ENCODE data around the gene RNF146. TPM values are rescaled to one million over a fixed set of nuclear protein-coding genes. Genes with fewer than 3 reads are reported as not detected.

RNF146 gene
- total RNA-seq, 2 experiments from 2014 or later: 15.4 to 20.3 TPM

- Mint-ChIP-seq H3K27ac (peak overlapping the region; percentile 97), H3K36me3 (peaks cover 2% of the 10 kb centered on the region), H3K9me3 (no peaks in the 10 kb centered on the region), H3K4me1 (ENCODE audit: low read depth) (peaks cover 35% of the 10 kb centered on the region), H3K27me3 (peaks cover 1% of the 10 kb centered on the region), H3K4me3 (peak overlapping the region; percentile 93)
- intact Hi-C loops (cut with micrococcal nuclease): loop anchor here (1.0 to 5.0 kb wide), 8 partner anchors 24 to 1485 kb away; partner anchors contain the start of genes ECHDC1 and TRMT11
- DNase-seq: peak; percentile 67
- POLR2A ChIA-PET: interaction anchor here (0.8 to 1.7 kb wide), 6 partner anchors 23 to 1280 kb away, joined by 3 to 12 read pairs (median 6); partner anchors contain the start of genes ECHDC1 and TRMT11
- CTCF ChIA-PET: interaction anchor here (0.5 to 4.2 kb wide), 27 partner anchors 9 to 1477 kb away, joined by 3 to 41 read pairs (median 4); partner anchors contain the start of genes ECHDC1, MTCL3 and NCOA7
Measured at GRCh38 chr6:127266892-127267645, 405 bp downstream of the RNF146 start.

GRCh38 chr6:127267646-127268625 lies 1.3 kb downstream of the RNF146 start:
- no peak for DNase-seq
- intact Hi-C loops (cut with micrococcal nuclease): loop anchor here (1.0 to 5.0 kb wide), 4 partner anchors 23 to 1486 kb away; partner anchors contain the start of gene TRMT11
- ChIA-PET CTCF (interaction anchor here (0.7 to 4.2 kb wide), 10 partner anchors 8 to 248 kb away, joined by 3 to 41 read pairs (median 7); no protein-coding TSS in a partner anchor), POLR2A (interaction anchor here (1.7 kb wide), 2 partner anchors 76 to 248 kb away, joined by 9 to 11 read pairs; partner anchors contain the start of gene ECHDC1)
- Mint-ChIP-seq H3K27me3 (peaks cover 1% of the 10 kb centered on the region), H3K4me3 (peak overlapping the region; percentile 93), H3K9me3 (no peaks in the 10 kb centered on the region), H3K27ac (peak overlapping the region; percentile 97), H3K4me1 (ENCODE audit: low read depth) (peaks cover 41% of the 10 kb centered on the region), H3K36me3 (peaks cover 2% of the 10 kb centered on the region)

GRCh38 chr6:127272576-127272975 lies 5.9 kb downstream of the RNF146 start:
- H3K36me3 Mint-ChIP-seq: no peaks in the 10 kb centered on the region
- ChIA-PET CTCF (interaction anchor here (1.3 kb wide), 1 partner anchor 86 kb away, joined by 3 read pairs; no protein-coding TSS in a partner anchor), POLR2A (no interaction called here)
- peaks cover 43% of the 10 kb centered on the region for H3K4me1 Mint-ChIP-seq (ENCODE audit: low read depth)
- H3K9me3 Mint-ChIP-seq: no peaks in the 10 kb centered on the region
- DNase-seq: no peak
- H3K27ac Mint-ChIP-seq: no peak overlapping the region
- H3K4me3 Mint-ChIP-seq: no peak overlapping the region
- H3K27me3 Mint-ChIP-seq: no peaks in the 10 kb centered on the region
- intact Hi-C loops (cut with micrococcal nuclease): no loop called here

GRCh38 chr6:127273499-127273898 lies 6.8 kb downstream of the RNF146 start:
- CTCF ChIA-PET: interaction anchor here (1.3 kb wide), 1 partner anchor 86 kb away, joined by 3 read pairs; no protein-coding TSS in a partner anchor
- intact Hi-C loops (cut with micrococcal nuclease): no loop called here
- no peaks in the 10 kb centered on the region for H3K27me3 Mint-ChIP-seq
- no peak overlapping the region for H3K4me3 Mint-ChIP-seq
- POLR2A ChIA-PET: no interaction called here
- DNase-seq: no peak
- no peak overlapping the region for H3K27ac Mint-ChIP-seq
- no peaks in the 10 kb centered on the region for H3K36me3 Mint-ChIP-seq
- H3K4me1 Mint-ChIP-seq (ENCODE audit: low read depth): peaks cover 37% of the 10 kb centered on the region
- no peaks in the 10 kb centered on the region for H3K9me3 Mint-ChIP-seq

- no peak for DNase-seq
- Mint-ChIP-seq H3K4me3 (no peak overlapping the region), H3K4me1 (ENCODE audit: low read depth) (peaks cover 19% of the 10 kb centered on the region), H3K27ac (no peak overlapping the region), H3K36me3 (peaks cover under 1% of the 10 kb centered on the region), H3K27me3 (no peaks in the 10 kb centered on the region), H3K9me3 (no peaks in the 10 kb centered on the region)
- ChIA-PET CTCF (interaction anchor here (3.4 kb wide), 1 partner anchor 10 kb away, joined by 18 read pairs; the partner anchor contains the start of gene RNF146), POLR2A (no interaction called here)
- intact Hi-C loops (cut with micrococcal nuclease): no loop called here
Measured at GRCh38 chr6:127276331-127276730, 9.7 kb downstream of the RNF146 start.

- ChIA-PET POLR2A (no interaction called here), CTCF (interaction anchor here (1.7 to 3.4 kb wide), 2 partner anchors 11 to 12 kb away, joined by 4 to 18 read pairs; partner anchors contain the start of gene RNF146)
- DNase-seq: no peak
- intact Hi-C loops (cut with micrococcal nuclease): no loop called here
- Mint-ChIP-seq H3K27ac (no peak overlapping the region), H3K4me3 (no peak overlapping the region), H3K4me1 (ENCODE audit: low read depth) (peaks cover 9% of the 10 kb centered on the region), H3K27me3 (no peaks in the 10 kb centered on the region), H3K36me3 (peaks cover 13% of the 10 kb centered on the region), H3K9me3 (no peaks in the 10 kb centered on the region)
Measured at GRCh38 chr6:127277878-127278843, 11.5 kb downstream of the RNF146 start.

- no peaks in the 10 kb centered on the region for H3K27me3 Mint-ChIP-seq
- peaks cover 7% of the 10 kb centered on the region for H3K4me1 Mint-ChIP-seq (ENCODE audit: low read depth)
- no peak overlapping the region for H3K4me3 Mint-ChIP-seq
- intact Hi-C loops (cut with micrococcal nuclease): no loop called here
- CTCF ChIA-PET: interaction anchor here (0.8 to 1.7 kb wide), 2 partner anchors 13 to 17 kb away, joined by 3 to 4 read pairs; partner anchors contain the start of gene RNF146
- POLR2A ChIA-PET: no interaction called here
- H3K27ac Mint-ChIP-seq: no peak overlapping the region
- no peak for DNase-seq
- peaks cover 18% of the 10 kb centered on the region for H3K36me3 Mint-ChIP-seq
- no peaks in the 10 kb centered on the region for H3K9me3 Mint-ChIP-seq
Measured at GRCh38 chr6:127279815-127280214, 13.2 kb downstream of the RNF146 start.

GRCh38 chr6:127282184-127282583 lies 15.5 kb downstream of the RNF146 start:
- intact Hi-C loops (cut with micrococcal nuclease): no loop called here
- Mint-ChIP-seq H3K9me3 (no peaks in the 10 kb centered on the region), H3K4me3 (no peak overlapping the region), H3K4me1 (ENCODE audit: low read depth) (peaks cover 8% of the 10 kb centered on the region), H3K27me3 (no peaks in the 10 kb centered on the region), H3K36me3 (peaks cover 35% of the 10 kb centered on the region), H3K27ac (no peak overlapping the region)
- ChIA-PET POLR2A (no interaction called here), CTCF (no interaction called here)
- DNase-seq: no peak

GRCh38 chr6:127288705-127289104 lies 22.0 kb downstream of the RNF146 start:
- intact Hi-C loops (cut with micrococcal nuclease): no loop called here
- H3K4me3 Mint-ChIP-seq: no peak overlapping the region
- peaks cover 37% of the 10 kb centered on the region for H3K36me3 Mint-ChIP-seq
- no peaks in the 10 kb centered on the region for H3K27me3 Mint-ChIP-seq
- peaks cover 49% of the 10 kb centered on the region for H3K4me1 Mint-ChIP-seq (ENCODE audit: low read depth)
- no peak overlapping the region for H3K27ac Mint-ChIP-seq
- H3K9me3 Mint-ChIP-seq: no peaks in the 10 kb centered on the region
- POLR2A ChIA-PET: no interaction called here
- CTCF ChIA-PET: interaction anchor here (1.4 to 4.5 kb wide), 3 partner anchors 13 to 228 kb away, joined by 3 to 22 read pairs (median 7); partner anchors contain the start of gene RNF146
- no peak for DNase-seq

- intact Hi-C loops (cut with micrococcal nuclease): loop anchor here (2.0 to 10.0 kb wide), 2 partner anchors 229 to 1495 kb away; partner anchors contain the start of genes MTCL3 and NCOA7
- H3K9me3 Mint-ChIP-seq: no peaks in the 10 kb centered on the region
- H3K36me3 Mint-ChIP-seq: peaks cover 39% of the 10 kb centered on the region
- H3K27ac Mint-ChIP-seq: no peak overlapping the region
- H3K4me3 Mint-ChIP-seq: no peak overlapping the region
- H3K27me3 Mint-ChIP-seq: no peaks in the 10 kb centered on the region
- POLR2A ChIA-PET: interaction anchor here (3.2 kb wide), 1 partner anchor 23 kb away, joined by 12 read pairs; the partner anchor contains the start of gene RNF146
- DNase-seq: no peak
- CTCF ChIA-PET: interaction anchor here (0.7 to 4.5 kb wide), 6 partner anchors 12 to 249 kb away, joined by 3 to 22 read pairs (median 4); partner anchors contain the start of gene RNF146
- peaks cover 48% of the 10 kb centered on the region for H3K4me1 Mint-ChIP-seq (ENCODE audit: low read depth)
Measured at GRCh38 chr6:127289934-127290333, 23.3 kb downstream of the RNF146 start.
